HG02642 (cell line): ENCODE data around the gene C11orf24.

ENCODE experiments used
- ATAC-seq: cut with Tn5 transposase; IDR thresholded peaks from one replicate; pipeline ENCODE4 v1.9.1; 2021; ENCODE audit warnings: mild to moderate bottlenecking; ENCODE audit not compliant: unreplicated experiment, poor library complexity

Gene C11orf24

DNA sequence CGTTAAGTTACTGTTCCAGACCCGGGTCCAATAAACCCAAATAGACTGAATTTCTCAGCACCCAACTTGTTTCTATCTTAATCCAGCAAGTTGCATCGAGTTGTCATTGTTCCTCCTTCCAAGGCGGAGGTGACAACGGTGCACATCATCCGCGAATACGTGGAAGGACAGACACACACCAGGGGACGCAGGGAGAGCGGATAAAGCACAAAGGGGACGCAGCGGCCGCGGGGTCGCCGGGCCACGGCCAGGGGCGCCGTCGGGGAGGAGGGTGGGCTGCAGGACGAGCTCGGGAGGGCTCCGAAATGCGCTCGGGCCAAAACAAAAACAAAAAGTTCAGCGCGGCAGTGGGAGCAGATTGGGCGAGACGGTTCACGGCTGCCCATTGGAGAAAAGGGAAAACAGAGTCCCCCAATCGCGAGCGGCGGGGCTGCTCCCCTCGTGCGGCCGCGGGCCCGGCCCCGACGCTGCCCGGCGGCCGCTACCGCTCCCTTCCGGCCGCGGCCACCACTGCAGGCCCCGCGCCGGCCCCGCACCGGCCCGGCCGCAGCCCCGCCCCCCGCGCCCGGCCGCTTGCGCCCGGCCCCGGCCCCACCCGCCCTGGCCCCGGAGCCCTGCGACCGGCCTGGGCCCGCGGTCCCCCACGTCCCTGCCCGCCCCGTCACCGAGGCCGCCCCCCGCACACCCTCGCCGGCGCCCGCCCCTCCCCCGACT is 59.2 kb downstream of the C11orf24 start:
- ATAC-seq = peak; percentile 46

DNA sequence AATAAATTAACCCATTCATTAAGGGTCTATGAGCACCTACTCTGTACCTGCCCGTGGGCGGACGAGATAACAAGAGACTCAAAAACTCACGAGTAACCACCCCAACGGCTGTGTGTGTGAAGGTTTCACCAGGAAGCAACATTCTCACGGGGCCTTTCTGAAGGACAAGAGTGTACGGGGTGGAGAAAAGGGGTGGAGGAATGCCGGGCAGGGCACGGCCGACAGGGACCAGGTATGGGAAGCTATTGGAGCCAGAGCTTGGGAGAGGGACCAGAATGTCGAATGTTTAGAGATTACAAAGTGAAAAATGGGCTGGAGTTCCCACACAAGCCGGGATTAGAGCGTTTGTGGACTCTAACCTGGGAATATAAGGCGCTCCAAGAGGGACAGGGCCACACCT is 60.2 kb downstream of the C11orf24 start:
- no peak for ATAC-seq
